Fibroblast of gingiva (primary cell): ENCODE measurements around the gene MRPS15.
"Not testable (repeated sequence)": the region's sequence is repeated elsewhere in the genome, so short reads cannot be mapped to it uniquely, and the experiment has no call there.

ENCODE experiments used
- DNase-seq: peaks from one replicate; pipeline ENCODE4 v3.0.0-alpha.2; 2011; ENCODE audit warnings: low read depth

Gene MRPS15

GRCh38 chr1:36482724-36483388 is 18.7 kb upstream of the MRPS15 start, which contains the start of gene CSF3R:
Gene CSF3R (minus strand): TSS chr1:36482913. CDS start chr1:36479496, 3,417 bp downstream.
- DNase-seq = no peak

- DNase-seq = no peak
These were observed 17.9 kb upstream of the MRPS15 start for GRCh38 chr1:36481771-36482723.

GRCh38 chr1:36481091-36481490 is 16.9 kb upstream of the MRPS15 start:
- no peak for DNase-seq

- DNase-seq = no peak
These were observed 16.0 kb upstream of the MRPS15 start for GRCh38 chr1:36480161-36480560.

- DNase-seq = no peak
These were observed 15.4 kb upstream of the MRPS15 start for GRCh38 chr1:36479505-36480051.

- DNase-seq = not testable (repeated sequence)
These were observed 13.4 kb upstream of the MRPS15 start for GRCh38 chr1:36477615-36478014.

GRCh38 chr1:36476945-36477344 is 12.8 kb upstream of the MRPS15 start:
- no peak for DNase-seq

- no peak for DNase-seq
These were observed 11.9 kb upstream of the MRPS15 start for GRCh38 chr1:36475910-36476604.

- no peak for DNase-seq
These were observed 11.2 kb upstream of the MRPS15 start for GRCh38 chr1:36475341-36475740.

- no peak for DNase-seq
These were observed 8.5 kb upstream of the MRPS15 start for GRCh38 chr1:36472656-36473055.

GRCh38 chr1:36471830-36472641 is 7.9 kb upstream of the MRPS15 start:
- DNase-seq = no peak

GRCh38 chr1:36469163-36469562 is 5.0 kb upstream of the MRPS15 start:
- no peak for DNase-seq

- DNase-seq = no peak
These were observed 3.7 kb upstream of the MRPS15 start for GRCh38 chr1:36467700-36468455.

GRCh38 chr1:36467027-36467410 is 2.8 kb upstream of the MRPS15 start:
- no peak for DNase-seq

- DNase-seq = no peak
These were observed 2.3 kb upstream of the MRPS15 start for GRCh38 chr1:36466370-36467026.

GRCh38 chr1:36465731-36466369 is 1.7 kb upstream of the MRPS15 start:
- no peak for DNase-seq

- DNase-seq = no peak
These were observed 615 bp upstream of the MRPS15 start for GRCh38 chr1:36464605-36465393.

GRCh38 chr1:36463463-36463802 is 751 bp downstream of the MRPS15 start:
- DNase-seq = no peak

GRCh38 chr1:36458910-36459309 is 5.3 kb downstream of the MRPS15 start:
- no peak for DNase-seq
